IPS-NIHi7 (cell line): ENCODE data around the gene TECPR1.
"Not testable (repeated sequence)": the region's sequence is repeated elsewhere in the genome, so short reads cannot be mapped to it uniquely, and the experiment has no call there.

Experiments used
- DNase-seq: peaks from one replicate; pipeline ENCODE4 v3.0.0; 2012; ENCODE audit warnings: mixed read lengths; ENCODE audit errors: extremely low spot score

Gene TECPR1

GRCh38 chr7:98228801-98229200 lies 23.2 kb downstream of the TECPR1 start:
- DNase-seq = no peak

- DNase-seq = no peak
These were observed 24.1 kb downstream of the TECPR1 start for GRCh38 chr7:98227939-98228338.

GRCh38 chr7:98225913-98226614 lies 26.0 kb downstream of the TECPR1 start:
- DNase-seq = no peak

GRCh38 chr7:98224701-98225181 lies 27.3 kb downstream of the TECPR1 start:
- no peak for DNase-seq

GRCh38 chr7:98223898-98224700 lies 27.9 kb downstream of the TECPR1 start:
- no peak for DNase-seq

- DNase-seq = no peak
These were observed 28.6 kb downstream of the TECPR1 start for GRCh38 chr7:98223351-98223897.

- DNase-seq = no peak
These were observed 29.4 kb downstream of the TECPR1 start for GRCh38 chr7:98222533-98223195.

- no peak for DNase-seq
These were observed 30.2 kb downstream of the TECPR1 start for GRCh38 chr7:98221611-98222532.

- not testable (repeated sequence) for DNase-seq
These were observed 32.6 kb downstream of the TECPR1 start for GRCh38 chr7:98219382-98219781.

- no peak for DNase-seq
These were observed 34.1 kb downstream of the TECPR1 start for GRCh38 chr7:98217623-98218582.

- no peak for DNase-seq
These were observed 35.0 kb downstream of the TECPR1 start for GRCh38 chr7:98216941-98217622.

- DNase-seq = no peak
These were observed 36.2 kb downstream of the TECPR1 start for GRCh38 chr7:98215561-98216495.

- DNase-seq = no peak
These were observed 37.2 kb downstream of the TECPR1 start for GRCh38 chr7:98214811-98215321.

- DNase-seq = no peak
These were observed 37.9 kb downstream of the TECPR1 start for GRCh38 chr7:98213888-98214810.

GRCh38 chr7:98213296-98213887 lies 38.6 kb downstream of the TECPR1 start:
- no peak for DNase-seq

- DNase-seq = no peak
These were observed 39.4 kb downstream of the TECPR1 start for GRCh38 chr7:98212532-98213041.
